Measurements from ENCODE around the gene ATXN7L3B.
"Not testable (repeated sequence)": the region's sequence is repeated elsewhere in the genome, so short reads cannot be mapped to it uniquely, and the experiment has no call there.

ATXN7L3B gene

GRCh38 chr12:74491374-74491773, 46.3 kb upstream of the ATXN7L3B start:
- Histone ChIP-seq H2BK12ac (ENCODE audit: low read length) (no peak overlapping the region), H3K4me2 (ENCODE audit: insufficient read depth, low read length, poor library complexity, severe bottlenecking) (no peak overlapping the region), H3K4me1 (ENCODE audit: control insufficient read depth in 2 of 2, insufficient read depth in 1 of 2, low read depth in 1 of 2, low read length in 2 of 2) (peaks cover 2 to 4% of the 10 kb centered on the region in 2 donors), H3K9me3 (replicated peaks in 1 of 2; ENCODE audit: control insufficient read depth in 2 of 2, insufficient read depth in 1 of 2, low read depth in 1 of 2, low read length in 2 of 2) (no peaks in the 10 kb centered on the region), H2AK5ac (ENCODE audit: low read depth, low read length) (no peak overlapping the region), H3K4me3 (ENCODE audit: low read length in 2 of 2) (no peak overlapping the region), H3K14ac (ENCODE audit: low read length) (no peak overlapping the region), H2BK120ac (ENCODE audit: low read depth, low read length) (no peak overlapping the region), H3K23ac (ENCODE audit: low read depth, low read length, poor library complexity) (no peak overlapping the region), H3K4ac (ENCODE audit: low read length) (no peak overlapping the region), H4K8ac (ENCODE audit: low read depth, low read length) (no peak overlapping the region), H3K9ac (ENCODE audit: low read depth, low read length, poor library complexity) (no peak overlapping the region), H3K36me3 (replicated peaks in 1 of 2; ENCODE audit: control insufficient read depth in 2 of 2, insufficient read depth in 2 of 2, low read length in 2 of 2) (no peaks in the 10 kb centered on the region), H3K27me3 (ENCODE audit: control insufficient read depth in 3 of 3, insufficient read depth in 3 of 3, low read depth in 1 of 3, low read length in 3 of 3) (no peaks in the 10 kb centered on the region), H3K18ac (ENCODE audit: low read length) (no peak overlapping the region), H3K79me1 (ENCODE audit: low read depth, low read length) (no peaks in the 10 kb centered on the region), H4K91ac (ENCODE audit: low read depth, low read length, poor library complexity) (no peak overlapping the region), H2AFZ (ENCODE audit: low read length) (no peak overlapping the region), H3K27ac (replicated peaks; ENCODE audit: low read length) (no peak overlapping the region), H2BK15ac (ENCODE audit: low read length) (no peak overlapping the region), H2BK5ac (ENCODE audit: low read length) (no peak overlapping the region)
- no peak for DNase-seq (ENCODE audit: low spot score)
- no CpG with 5 or more reads among the region's 1 CpG for WGBS, 2 donors (ENCODE audit: extremely low coverage in 2 of 2, insufficient read length in 2 of 2, insufficient replicate concordance in 1 of 2)

DNA sequence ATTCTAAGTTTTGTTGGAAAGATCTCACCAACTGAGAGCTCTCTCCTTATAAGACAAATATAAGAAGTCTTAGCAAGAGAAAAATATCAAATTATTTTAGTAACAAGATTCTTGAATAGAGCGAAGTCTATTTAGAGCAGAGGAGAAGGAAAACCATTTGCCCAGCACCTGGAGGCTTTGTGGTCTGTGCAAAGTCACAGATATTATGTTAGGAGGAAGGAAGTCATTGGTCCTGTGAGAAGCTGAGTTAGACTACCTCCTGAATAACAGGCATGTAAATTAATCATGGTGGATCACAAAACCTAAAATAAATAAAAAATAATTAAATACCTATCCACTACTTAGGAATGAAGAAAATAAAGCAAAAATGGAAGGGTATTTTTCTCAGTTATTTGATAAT, 38.4 kb upstream of the ATXN7L3B start:
- no peak overlapping the region for H2AFZ ChIP-seq (ENCODE audit: low read length)
- H3K14ac ChIP-seq (ENCODE audit: low read length): no peak overlapping the region
- no peaks in the 10 kb centered on the region for H3K9me3 ChIP-seq (replicated peaks in 1 of 2; ENCODE audit: control insufficient read depth in 2 of 2, insufficient read depth in 1 of 2, low read depth in 1 of 2, low read length in 2 of 2)
- no peaks in the 10 kb centered on the region for H3K4me1 ChIP-seq (ENCODE audit: control insufficient read depth in 2 of 2, insufficient read depth in 1 of 2, low read depth in 1 of 2, low read length in 2 of 2)
- H3K27me3 ChIP-seq (ENCODE audit: control insufficient read depth in 3 of 3, insufficient read depth in 3 of 3, low read depth in 1 of 3, low read length in 3 of 3): no peaks in the 10 kb centered on the region
- no peak overlapping the region for H2BK15ac ChIP-seq (ENCODE audit: low read length)
- H3K27ac ChIP-seq (replicated peaks; ENCODE audit: low read length): no peak overlapping the region
- H3K4me3 ChIP-seq (ENCODE audit: low read length in 2 of 2): no peak overlapping the region
- no CpG with 5 or more reads among the region's 1 CpG for WGBS, 2 donors (ENCODE audit: extremely low coverage in 2 of 2, insufficient read length in 2 of 2, insufficient replicate concordance in 1 of 2)
- no peak overlapping the region for H3K4me2 ChIP-seq (ENCODE audit: insufficient read depth, low read length, poor library complexity, severe bottlenecking)
- H3K23ac ChIP-seq (ENCODE audit: low read depth, low read length, poor library complexity): no peak overlapping the region
- H4K8ac ChIP-seq (ENCODE audit: low read depth, low read length): no peak overlapping the region
- H2BK120ac ChIP-seq (ENCODE audit: low read depth, low read length): no peak overlapping the region
- no peak overlapping the region for H2BK12ac ChIP-seq (ENCODE audit: low read length)
- H3K18ac ChIP-seq (ENCODE audit: low read length): no peak overlapping the region
- no peak for DNase-seq (ENCODE audit: low spot score)
- no peak overlapping the region for H3K9ac ChIP-seq (ENCODE audit: low read depth, low read length, poor library complexity)
- no peaks in the 10 kb centered on the region for H3K36me3 ChIP-seq (replicated peaks in 1 of 2; ENCODE audit: control insufficient read depth in 2 of 2, insufficient read depth in 2 of 2, low read length in 2 of 2)
- H2AK5ac ChIP-seq (ENCODE audit: low read depth, low read length): no peak overlapping the region
- H3K79me1 ChIP-seq (ENCODE audit: low read depth, low read length): no peaks in the 10 kb centered on the region
- no peak overlapping the region for H2BK5ac ChIP-seq (ENCODE audit: low read length)
- H4K91ac ChIP-seq (ENCODE audit: low read depth, low read length, poor library complexity): no peak overlapping the region
- no peak overlapping the region for H3K4ac ChIP-seq (ENCODE audit: low read length)

- DNase-seq (ENCODE audit: low spot score); H3K4me3 ChIP-seq (ENCODE audit: low read length in 2 of 2); H3K23ac ChIP-seq (ENCODE audit: low read depth, low read length, poor library complexity): not testable (repeated sequence)
These were observed 28.6 kb upstream of the ATXN7L3B start for GRCh38 chr12:74508873-74509657.

DNA sequence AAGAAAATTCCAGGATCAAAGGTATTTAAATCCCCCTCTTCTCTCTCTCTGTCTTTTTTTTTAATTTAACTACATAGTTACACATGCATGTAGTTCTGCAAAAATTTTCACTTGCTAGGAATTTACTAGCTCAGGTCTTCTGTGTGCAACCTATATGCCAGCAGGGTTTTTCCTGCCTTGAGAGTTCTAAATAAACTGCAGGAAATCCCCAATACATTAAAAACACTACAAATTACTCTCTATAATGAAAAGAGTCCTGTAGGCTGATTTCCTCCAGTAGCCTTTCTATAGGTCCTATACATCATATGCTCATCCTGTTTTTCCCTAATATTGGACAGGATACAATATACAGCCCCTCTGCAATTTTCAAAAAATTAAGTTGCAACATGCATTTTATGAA, 27.7 kb upstream of the ATXN7L3B start:
- no peaks in the 10 kb centered on the region for H3K79me1 ChIP-seq (ENCODE audit: low read depth, low read length)
- H3K14ac ChIP-seq (ENCODE audit: low read length): no peak overlapping the region
- no peak overlapping the region for H3K4me2 ChIP-seq (ENCODE audit: insufficient read depth, low read length, poor library complexity, severe bottlenecking)
- H3K9ac ChIP-seq (ENCODE audit: low read depth, low read length, poor library complexity): no peak overlapping the region
- no peak overlapping the region for H2BK12ac ChIP-seq (ENCODE audit: low read length)
- no peak overlapping the region for H3K4me3 ChIP-seq (ENCODE audit: low read length in 2 of 2)
- H3K23ac ChIP-seq (ENCODE audit: low read depth, low read length, poor library complexity): no peak overlapping the region
- H2BK5ac ChIP-seq (ENCODE audit: low read length): no peak overlapping the region
- no peak overlapping the region for H2BK120ac ChIP-seq (ENCODE audit: low read depth, low read length)
- no peak overlapping the region for H4K91ac ChIP-seq (ENCODE audit: low read depth, low read length, poor library complexity)
- no peak overlapping the region for H3K27ac ChIP-seq (replicated peaks; ENCODE audit: low read length)
- no peak overlapping the region for H2AFZ ChIP-seq (ENCODE audit: low read length)
- no peak overlapping the region for H4K8ac ChIP-seq (ENCODE audit: low read depth, low read length)
- H3K18ac ChIP-seq (ENCODE audit: low read length): no peak overlapping the region
- H3K36me3 ChIP-seq (replicated peaks in 1 of 2; ENCODE audit: control insufficient read depth in 2 of 2, insufficient read depth in 2 of 2, low read length in 2 of 2): no peaks in the 10 kb centered on the region
- no peak overlapping the region for H2AK5ac ChIP-seq (ENCODE audit: low read depth, low read length)
- H3K27me3 ChIP-seq (ENCODE audit: control insufficient read depth in 3 of 3, insufficient read depth in 3 of 3, low read depth in 1 of 3, low read length in 3 of 3): no peaks in the 10 kb centered on the region
- no peak overlapping the region for H2BK15ac ChIP-seq (ENCODE audit: low read length)
- no peaks in the 10 kb centered on the region for H3K4me1 ChIP-seq (ENCODE audit: control insufficient read depth in 2 of 2, insufficient read depth in 1 of 2, low read depth in 1 of 2, low read length in 2 of 2)
- H3K4ac ChIP-seq (ENCODE audit: low read length): no peak overlapping the region
- no peak for DNase-seq (ENCODE audit: low spot score)
- H3K9me3 ChIP-seq (replicated peaks in 1 of 2; ENCODE audit: control insufficient read depth in 2 of 2, insufficient read depth in 1 of 2, low read depth in 1 of 2, low read length in 2 of 2): no peaks in the 10 kb centered on the region

More at GRCh38 chr12:74508873-74509657, 28.6 kb upstream of the ATXN7L3B start:
- not testable (repeated sequence) for H3K9me3 ChIP-seq (replicated peaks in 1 of 2; ENCODE audit: control insufficient read depth in 2 of 2, insufficient read depth in 1 of 2, low read depth in 1 of 2, low read length in 2 of 2); H3K9ac ChIP-seq (ENCODE audit: low read depth, low read length, poor library complexity); H2BK120ac ChIP-seq (ENCODE audit: low read depth, low read length); H3K4me1 ChIP-seq (ENCODE audit: control insufficient read depth in 2 of 2, insufficient read depth in 1 of 2, low read depth in 1 of 2, low read length in 2 of 2); H2BK15ac ChIP-seq (ENCODE audit: low read length); H2AK5ac ChIP-seq (ENCODE audit: low read depth, low read length); H2BK5ac ChIP-seq (ENCODE audit: low read length); H3K4me2 ChIP-seq (ENCODE audit: insufficient read depth, low read length, poor library complexity, severe bottlenecking); H3K14ac ChIP-seq (ENCODE audit: low read length); H3K4ac ChIP-seq (ENCODE audit: low read length); H4K8ac ChIP-seq (ENCODE audit: low read depth, low read length); H3K27ac ChIP-seq (replicated peaks; ENCODE audit: low read length); H2BK12ac ChIP-seq (ENCODE audit: low read length); H3K27me3 ChIP-seq (ENCODE audit: control insufficient read depth in 3 of 3, insufficient read depth in 3 of 3, low read depth in 1 of 3, low read length in 3 of 3); H3K79me1 ChIP-seq (ENCODE audit: low read depth, low read length); H4K91ac ChIP-seq (ENCODE audit: low read depth, low read length, poor library complexity); H3K36me3 ChIP-seq (replicated peaks in 1 of 2; ENCODE audit: control insufficient read depth in 2 of 2, insufficient read depth in 2 of 2, low read length in 2 of 2); H3K18ac ChIP-seq (ENCODE audit: low read length)
- H2AFZ ChIP-seq (ENCODE audit: low read length): peak overlapping the region; percentile 49
- no CpG with 5 or more reads among the region's 31 CpGs for WGBS, 2 donors (ENCODE audit: extremely low coverage in 2 of 2, insufficient read length in 2 of 2, insufficient replicate concordance in 1 of 2)

Data from neuronal stem cell (in vitro differentiated cells).